SJSA1 (cell line): ENCODE results near the gene GAB2. TPM values are rescaled to one million over a fixed set of nuclear protein-coding genes. Genes with fewer than 3 reads are reported as not detected.

Experiments used
- DNase-seq, 2 experiments: peaks; one replicate each; pipeline ENCODE4 v3.0.0-alpha.2; 2015 to 2020; ENCODE audit warnings: low spot score in 2 of 2, low read depth in 1 of 2
- H3K27ac ChIP-seq: fragments of 250-450 bp; sonication (Bioruptor Pico); 2 replicates; pipeline ENCODE4 v1.5.1; 2020; ENCODE audit warnings: mild to moderate bottlenecking, moderate library complexity
- H3K27me3 ChIP-seq: fragments of 250-450 bp; sonication (Bioruptor Pico); replicated peaks from 2 replicates; pipeline ENCODE4 v1.5.1; 2020; ENCODE audit warnings: mild to moderate bottlenecking, moderate library complexity
- H3K36me3 ChIP-seq: fragments of 250-450 bp; sonication (Bioruptor Pico); 2 replicates; pipeline ENCODE4 v1.5.1; 2020; ENCODE audit warnings: mild to moderate bottlenecking
- H3K4me1 ChIP-seq: fragments of 250-450 bp; sonication (Bioruptor Pico); replicated peaks from 2 replicates; pipeline ENCODE4 v1.6.1; 2021; ENCODE audit warnings: mild to moderate bottlenecking
- H3K4me3 ChIP-seq: fragments of 250-450 bp; sonication (Bioruptor Pico); 2 replicates; pipeline ENCODE4 v1.5.1; 2020; ENCODE audit warnings: mild to moderate bottlenecking
- H3K9me3 ChIP-seq: fragments of 250-450 bp; sonication (Bioruptor Pico); replicated peaks from 2 replicates; pipeline ENCODE4 v1.5.1; 2020; ENCODE audit warnings: mild to moderate bottlenecking
- total RNA-seq: library from RNA; depleted of rRNA; stranded (reverse); fragments of >200 nt; shearing (Covaris generic); gene quantifications from 2 replicates; pipeline ENCODE4 v1.2.3, GENCODE V29; 2014

GAB2 gene
- total RNA-seq, 1 experiment from 2014 or later, result 3.2 TPM

GRCh38 chr11:78441956-78442355 lies 24.3 kb upstream of the GAB2 start:
- Histone ChIP-seq H3K4me3 (no peak overlapping the region), H3K27me3 (no peaks in the 10 kb centered on the region), H3K9me3 (no peaks in the 10 kb centered on the region), H3K27ac (no peak overlapping the region), H3K36me3 (no peaks in the 10 kb centered on the region), H3K4me1 (no peaks in the 10 kb centered on the region)
- no peak for DNase-seq

- H3K9me3 ChIP-seq, result no peaks in the 10 kb centered on the region
- no peak overlapping the region for H3K27ac ChIP-seq
These were observed 20.8 kb upstream of the GAB2 start for GRCh38 chr11:78438298-78438975.

GRCh38 chr11:78432956-78433355 lies 15.3 kb upstream of the GAB2 start:
- DNase-seq, result no peak

More at GRCh38 chr11:78438298-78438975, 20.8 kb upstream of the GAB2 start:
- Histone ChIP-seq H3K27me3 (no peaks in the 10 kb centered on the region), H3K4me1 (no peaks in the 10 kb centered on the region), H3K36me3 (no peaks in the 10 kb centered on the region), H3K4me3 (no peak overlapping the region)
- no peak for DNase-seq

DNA sequence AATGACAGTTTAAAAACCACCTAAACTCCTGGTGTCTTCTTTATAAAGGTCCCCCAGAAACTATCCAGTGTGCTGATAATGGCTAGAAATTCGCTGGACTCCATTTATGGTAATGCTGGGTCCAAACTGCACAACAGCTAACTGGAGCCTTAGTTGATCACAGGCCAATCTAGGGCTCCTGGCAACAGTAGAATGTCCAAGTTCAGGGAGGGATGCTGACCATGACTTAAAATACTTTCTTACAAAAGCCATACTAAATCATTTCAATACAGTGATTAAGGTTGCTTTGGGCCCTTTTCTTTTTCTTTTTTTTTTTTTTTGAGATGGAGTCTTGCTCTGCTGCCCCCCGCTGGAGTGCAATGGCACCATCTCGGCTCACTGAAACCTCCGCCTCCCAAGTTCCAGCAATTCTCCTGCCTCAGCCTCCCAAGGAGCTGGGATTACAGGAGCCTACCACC lies 14.5 kb upstream of the GAB2 start:
- Histone ChIP-seq H3K4me1 (no peaks in the 10 kb centered on the region), H3K27ac (no peak overlapping the region), H3K9me3 (no peaks in the 10 kb centered on the region), H3K27me3 (no peaks in the 10 kb centered on the region), H3K36me3 (no peaks in the 10 kb centered on the region), H3K4me3 (no peak overlapping the region)
- peak in 1 of 2 experiments; percentile 5 for DNase-seq

More at GRCh38 chr11:78432956-78433355, 15.3 kb upstream of the GAB2 start:
- Histone ChIP-seq H3K4me1 (no peaks in the 10 kb centered on the region), H3K9me3 (no peaks in the 10 kb centered on the region), H3K27ac (no peak overlapping the region), H3K36me3 (no peaks in the 10 kb centered on the region), H3K4me3 (no peak overlapping the region), H3K27me3 (no peaks in the 10 kb centered on the region)

DNA sequence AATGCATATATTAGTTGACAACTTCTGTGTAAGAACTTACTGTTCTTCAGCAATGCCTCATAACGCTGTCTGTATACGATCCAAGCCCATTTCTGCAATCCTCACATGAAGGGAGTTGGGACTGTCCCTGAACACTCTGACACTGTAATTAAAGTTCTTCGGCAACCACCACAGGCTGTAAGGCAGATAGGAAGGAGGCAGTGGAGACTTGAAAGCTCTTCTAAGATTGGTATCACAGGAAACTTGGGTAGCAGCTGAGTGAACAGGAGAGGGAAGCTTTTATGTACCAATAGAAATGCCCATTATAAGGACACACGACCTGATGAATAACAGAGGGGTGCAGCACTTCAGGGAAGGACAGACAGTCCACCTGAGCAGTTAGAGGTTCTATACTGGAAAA lies 12.0 kb upstream of the GAB2 start:
- no peak overlapping the region for H3K27ac ChIP-seq

GRCh38 chr11:78429209-78429608 lies 11.6 kb upstream of the GAB2 start:
- Histone ChIP-seq H3K9me3 (no peaks in the 10 kb centered on the region), H3K4me1 (no peaks in the 10 kb centered on the region), H3K27ac (no peak overlapping the region), H3K27me3 (no peaks in the 10 kb centered on the region), H3K36me3 (no peaks in the 10 kb centered on the region), H3K4me3 (no peak overlapping the region)
- no peak for DNase-seq

More for the DNA sequence above, 12.0 kb upstream of the GAB2 start:
- no peak overlapping the region for H3K4me3 ChIP-seq
- H3K4me1 ChIP-seq, result no peaks in the 10 kb centered on the region
- DNase-seq, result no peak
- H3K36me3 ChIP-seq, result no peaks in the 10 kb centered on the region
- H3K9me3 ChIP-seq, result no peaks in the 10 kb centered on the region
- no peaks in the 10 kb centered on the region for H3K27me3 ChIP-seq

GRCh38 chr11:78428773-78429172 lies 11.2 kb upstream of the GAB2 start:
- no peaks in the 10 kb centered on the region for H3K4me1 ChIP-seq
- H3K27ac ChIP-seq, result no peak overlapping the region
- DNase-seq, result no peak

GRCh38 chr11:78428266-78428636 lies 10.6 kb upstream of the GAB2 start:
- Histone ChIP-seq H3K9me3 (no peaks in the 10 kb centered on the region), H3K27me3 (no peaks in the 10 kb centered on the region), H3K27ac (no peak overlapping the region), H3K4me1 (no peaks in the 10 kb centered on the region), H3K4me3 (no peak overlapping the region), H3K36me3 (no peaks in the 10 kb centered on the region)
- no peak for DNase-seq

More at GRCh38 chr11:78428773-78429172, 11.2 kb upstream of the GAB2 start:
- no peak overlapping the region for H3K4me3 ChIP-seq
- H3K9me3 ChIP-seq, result no peaks in the 10 kb centered on the region
- H3K27me3 ChIP-seq, result no peaks in the 10 kb centered on the region
- H3K36me3 ChIP-seq, result no peaks in the 10 kb centered on the region

DNA sequence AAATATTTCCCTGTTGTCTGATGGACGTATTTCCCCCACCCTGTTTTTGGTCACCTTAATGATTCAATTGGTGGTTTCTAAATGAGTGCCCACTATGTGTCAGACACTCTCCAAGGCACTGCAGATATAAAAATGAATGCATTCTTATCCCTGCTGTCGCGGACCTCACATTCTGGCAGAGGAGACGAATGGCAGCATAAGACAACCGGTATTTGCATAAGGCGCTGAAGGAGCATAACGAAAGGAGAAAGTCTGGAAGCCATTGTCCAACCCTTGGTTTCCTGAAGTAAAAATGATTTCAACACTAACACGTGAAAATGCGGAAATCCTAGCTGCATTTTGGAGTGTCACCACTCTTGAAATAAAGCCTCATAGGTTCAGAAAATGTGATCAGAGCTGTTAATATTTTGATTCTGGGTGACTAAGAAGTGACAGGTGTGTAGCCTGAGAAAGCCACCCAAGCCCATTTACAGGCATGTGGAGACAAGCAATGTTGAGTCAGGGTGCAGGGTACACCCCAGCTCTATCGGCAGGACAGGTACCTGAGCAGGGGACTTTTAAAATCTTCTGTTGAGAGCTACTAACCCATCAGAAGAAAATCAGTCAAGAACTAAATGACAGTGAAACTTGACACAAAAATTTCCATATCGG lies 10.1 kb upstream of the GAB2 start:
- no peak overlapping the region for H3K27ac ChIP-seq
- H3K27me3 ChIP-seq, result no peaks in the 10 kb centered on the region
- no peaks in the 10 kb centered on the region for H3K36me3 ChIP-seq
- no peaks in the 10 kb centered on the region for H3K4me1 ChIP-seq
- no peaks in the 10 kb centered on the region for H3K9me3 ChIP-seq
- H3K4me3 ChIP-seq, result no peak overlapping the region
- DNase-seq, result no peak

- H3K9me3 ChIP-seq, result no peaks in the 10 kb centered on the region
- H3K27me3 ChIP-seq, result no peaks in the 10 kb centered on the region
- H3K27ac ChIP-seq, result no peak overlapping the region
- no peak overlapping the region for H3K4me3 ChIP-seq
- DNase-seq, result no peak
- H3K4me1 ChIP-seq, result no peaks in the 10 kb centered on the region
- H3K36me3 ChIP-seq, result no peaks in the 10 kb centered on the region
These were observed 9.2 kb upstream of the GAB2 start for GRCh38 chr11:78426845-78427244.

DNA sequence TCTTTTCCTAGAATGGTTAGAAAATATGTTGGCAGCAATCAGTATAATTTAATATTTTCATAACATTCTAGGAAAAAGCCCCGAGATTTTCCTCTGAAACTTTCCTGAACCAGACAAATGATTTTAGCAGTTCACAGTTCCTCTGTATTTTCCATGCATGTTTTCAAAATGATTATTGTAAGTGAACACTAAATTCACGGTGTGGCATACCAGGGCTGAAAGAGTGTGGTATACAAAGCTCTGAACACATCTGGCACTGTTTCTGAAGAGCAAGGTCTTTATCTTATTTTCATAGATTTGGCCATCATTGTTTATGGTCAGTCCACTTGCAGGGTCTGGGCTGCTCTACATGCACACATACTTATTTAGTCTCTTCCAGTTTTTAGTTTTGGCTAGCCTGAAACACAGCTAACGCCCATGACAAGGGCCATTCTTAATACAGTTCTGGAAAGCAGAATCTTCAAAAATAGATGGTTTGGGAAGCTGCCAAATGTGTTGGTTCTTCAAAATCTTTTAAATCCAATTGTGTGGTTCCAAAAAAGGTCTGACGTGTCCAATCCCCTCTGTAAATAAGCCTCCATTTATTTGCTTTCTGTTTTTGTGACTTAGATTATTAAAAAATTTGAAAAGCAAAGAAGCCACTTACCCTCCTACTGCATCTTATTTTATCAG lies 7.9 kb upstream of the GAB2 start:
- Histone ChIP-seq H3K4me3 (no peak overlapping the region), H3K36me3 (no peaks in the 10 kb centered on the region), H3K4me1 (no peaks in the 10 kb centered on the region), H3K27me3 (no peaks in the 10 kb centered on the region), H3K9me3 (no peaks in the 10 kb centered on the region), H3K27ac (no peak overlapping the region)
- no peak for DNase-seq

DNA sequence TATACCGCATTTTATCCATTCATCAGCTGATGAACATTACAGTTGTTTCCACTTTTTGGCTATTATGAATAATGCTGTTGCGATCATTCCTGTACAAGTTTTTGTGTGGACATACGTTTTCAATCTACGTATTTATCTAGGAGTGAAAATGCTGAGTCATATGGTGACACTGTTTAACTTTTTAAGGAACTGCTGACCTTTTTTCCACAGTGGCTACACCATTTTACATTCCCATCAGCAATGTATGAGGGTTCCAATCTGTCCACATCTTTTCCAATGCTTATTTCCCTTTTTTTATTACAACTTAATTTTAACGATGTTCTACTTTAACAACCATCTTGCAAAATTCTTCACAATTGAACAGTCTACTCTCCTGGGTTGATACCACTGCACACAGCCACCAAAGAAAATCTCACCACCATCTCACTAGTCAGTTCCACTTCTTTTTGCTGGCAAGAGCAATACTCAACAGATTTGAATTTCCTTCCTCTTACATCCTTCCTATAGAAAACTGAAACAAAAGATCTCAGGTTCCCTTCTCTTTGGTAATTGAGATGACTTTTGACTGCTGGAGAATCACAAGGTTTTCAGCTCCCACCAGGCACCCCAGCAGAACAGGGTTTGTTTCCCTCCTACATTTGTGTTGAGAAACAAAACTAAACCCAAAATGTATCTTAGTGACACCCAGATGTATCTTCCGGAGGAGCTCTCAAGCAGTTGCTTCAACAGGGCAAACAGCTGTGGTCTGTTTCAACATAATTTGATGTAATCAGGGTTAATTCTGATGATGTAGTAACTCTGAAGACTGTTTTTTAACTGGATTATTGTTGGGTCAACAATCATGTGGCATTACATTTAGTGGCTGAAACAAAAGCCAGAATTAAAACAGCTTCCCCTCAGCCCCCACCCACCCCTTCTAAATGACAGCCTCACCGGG lies 7.0 kb upstream of the GAB2 start:
- no peak overlapping the region for H3K4me3 ChIP-seq
- H3K27ac ChIP-seq, result no peak overlapping the region
- no peaks in the 10 kb centered on the region for H3K36me3 ChIP-seq
- DNase-seq, result no peak
- no peaks in the 10 kb centered on the region for H3K27me3 ChIP-seq
- H3K4me1 ChIP-seq, result peaks cover 5% of the 10 kb centered on the region; the same call in 1 of the 2 replicates
- no peaks in the 10 kb centered on the region for H3K9me3 ChIP-seq

DNA sequence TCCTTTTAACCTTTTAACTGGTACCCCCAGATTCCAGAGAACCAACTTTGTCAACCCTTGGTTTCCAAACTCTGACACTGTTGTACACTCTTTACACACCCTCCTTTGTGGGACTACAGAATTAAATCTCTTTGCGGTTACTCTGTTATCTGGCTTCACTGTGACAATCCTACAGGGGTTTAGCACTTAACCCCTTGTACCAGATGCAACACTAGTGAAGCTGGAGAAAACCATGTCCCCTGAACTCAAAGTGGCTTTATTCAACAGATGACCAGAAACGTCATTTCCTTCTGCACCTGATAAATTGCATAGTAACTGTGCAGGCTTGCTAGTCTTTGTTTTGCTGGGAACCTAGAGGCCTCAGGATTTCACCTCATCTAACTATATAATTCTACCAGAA lies 5.6 kb upstream of the GAB2 start:
- H3K36me3 ChIP-seq, result no peaks in the 10 kb centered on the region
- no peaks in the 10 kb centered on the region for H3K9me3 ChIP-seq
- no peaks in the 10 kb centered on the region for H3K27me3 ChIP-seq
- H3K4me1 ChIP-seq, result peaks cover 15% of the 10 kb centered on the region
- no peak for DNase-seq
- no peak overlapping the region for H3K4me3 ChIP-seq
- H3K27ac ChIP-seq, result no peak overlapping the region
